ENCODE measurements around the gene IL25. TPM values are rescaled to one million over a fixed set of nuclear protein-coding genes. Genes with fewer than 3 reads are reported as not detected.
"Not testable (repeated sequence)": the region's sequence is repeated elsewhere in the genome, so short reads cannot be mapped to it uniquely, and the experiment has no call there.

Gene IL25
- polyA plus RNA-seq, 3 donors: not detected

GRCh38 chr14:23385244-23385641 lies 12.6 kb downstream of the IL25 start:
- no peak overlapping the region for H2AFZ ChIP-seq (ENCODE audit: insufficient read depth, low read depth, low read length, poor library complexity, severe bottlenecking)
- Mint-ChIP-seq H3K27me3 (ENCODE audit: low read depth in 3 of 3) (peaks cover 3 to 13% (median 13%) of the 10 kb centered on the region in 3 donors), H3K4me3 (no peak overlapping the region), H3K9me3 (peaks cover 0 to 1% (median 0%) of the 10 kb centered on the region in 7 donors), H3K4me1 (no peaks in the 10 kb centered on the region), H3K36me3 (no peaks in the 10 kb centered on the region), H3K27ac (no peak overlapping the region)
- H3K27ac ChIP-seq (ENCODE audit: low read depth in 1 of 2, low read length in 2 of 2): no peak overlapping the region
- no peak for TF ChIP-seq CTCF (IDR thresholded peaks at IDR 0.05)
- H3K36me3 ChIP-seq (replicated peaks in 1 of 2; ENCODE audit: control insufficient read depth in 1 of 2, insufficient read depth in 2 of 2, low read length in 2 of 2): no peaks in the 10 kb centered on the region
- H3K4me1 ChIP-seq (ENCODE audit: control insufficient read depth in 1 of 2, insufficient read depth in 2 of 2, low read length in 2 of 2): no peaks in the 10 kb centered on the region
- no peaks in the 10 kb centered on the region for H3K79me2 ChIP-seq (ENCODE audit: insufficient read depth, low read length)
- no peaks in the 10 kb centered on the region for H3K9me3 ChIP-seq (replicated peaks in 1 of 2; ENCODE audit: control insufficient read depth in 1 of 2, insufficient read depth in 1 of 2, low read length in 2 of 2)
- no peaks in the 10 kb centered on the region for H3K27me3 ChIP-seq (ENCODE audit: control insufficient read depth in 2 of 2, insufficient read depth in 2 of 2, low read length in 2 of 2)
- H3K9ac ChIP-seq (ENCODE audit: insufficient read depth, low read length, poor library complexity, severe bottlenecking): no peak overlapping the region
- intact Hi-C loops (cut with micrococcal nuclease): no loop called here
- no peaks in the 10 kb centered on the region for H4K20me1 ChIP-seq (ENCODE audit: insufficient read depth, low read length)
- no peak for DNase-seq
- WGBS (ENCODE audit: insufficient coverage): 100% methylated on average over 1 of the region's 2 CpGs
- no peak overlapping the region for H3K4me2 ChIP-seq (replicated peaks; ENCODE audit: extremely low read depth, low read length, poor library complexity, severe bottlenecking)
- H3K4me3 ChIP-seq (replicated peaks in 1 of 3; ENCODE audit: low read depth in 2 of 3, low read length in 3 of 3): no peak overlapping the region

- 97% methylated on average over 15 of the region's 18 CpGs for WGBS (ENCODE audit: insufficient coverage)
Observed at GRCh38 chr14:23385642-23386265, 13.1 kb downstream of the IL25 start.

GRCh38 chr14:23386266-23386657 lies 13.7 kb downstream of the IL25 start:
- H3K4me2 ChIP-seq (replicated peaks; ENCODE audit: extremely low read depth, low read length, poor library complexity, severe bottlenecking); H3K36me3 ChIP-seq (replicated peaks in 1 of 2; ENCODE audit: control insufficient read depth in 1 of 2, insufficient read depth in 2 of 2, low read length in 2 of 2); H3K9me3 Mint-ChIP-seq; H3K27ac Mint-ChIP-seq; H3K27ac ChIP-seq (ENCODE audit: low read depth in 1 of 2, low read length in 2 of 2); H3K36me3 Mint-ChIP-seq; H3K4me1 Mint-ChIP-seq; DNase-seq; H3K4me1 ChIP-seq (ENCODE audit: control insufficient read depth in 1 of 2, insufficient read depth in 2 of 2, low read length in 2 of 2); H4K20me1 ChIP-seq (ENCODE audit: insufficient read depth, low read length); H3K79me2 ChIP-seq (ENCODE audit: insufficient read depth, low read length); H3K27me3 ChIP-seq (ENCODE audit: control insufficient read depth in 2 of 2, insufficient read depth in 2 of 2, low read length in 2 of 2); H2AFZ ChIP-seq (ENCODE audit: insufficient read depth, low read depth, low read length, poor library complexity, severe bottlenecking); H3K4me3 ChIP-seq (replicated peaks in 1 of 3; ENCODE audit: low read depth in 2 of 3, low read length in 3 of 3); H3K9ac ChIP-seq (ENCODE audit: insufficient read depth, low read length, poor library complexity, severe bottlenecking); H3K9me3 ChIP-seq (replicated peaks in 1 of 2; ENCODE audit: control insufficient read depth in 1 of 2, insufficient read depth in 1 of 2, low read length in 2 of 2); intact Hi-C loops (cut with micrococcal nuclease); H3K4me3 Mint-ChIP-seq: not testable (repeated sequence)
- WGBS (ENCODE audit: insufficient coverage): 95% methylated on average over 7 of the region's 17 CpGs
- H3K27me3 Mint-ChIP-seq (ENCODE audit: low read depth in 3 of 3): peaks cover 3 to 13% (median 8%) of the 10 kb centered on the region in 3 donors

More at GRCh38 chr14:23385642-23386265, 13.1 kb downstream of the IL25 start:
- Histone ChIP-seq H3K4me3 (replicated peaks in 1 of 3; ENCODE audit: low read depth in 2 of 3, low read length in 3 of 3) (no peak overlapping the region), H3K9ac (ENCODE audit: insufficient read depth, low read length, poor library complexity, severe bottlenecking) (no peak overlapping the region), H3K4me2 (replicated peaks; ENCODE audit: extremely low read depth, low read length, poor library complexity, severe bottlenecking) (no peak overlapping the region), H3K4me1 (ENCODE audit: control insufficient read depth in 1 of 2, insufficient read depth in 2 of 2, low read length in 2 of 2) (no peaks in the 10 kb centered on the region), H3K27ac (ENCODE audit: low read depth in 1 of 2, low read length in 2 of 2) (no peak overlapping the region), H2AFZ (ENCODE audit: insufficient read depth, low read depth, low read length, poor library complexity, severe bottlenecking) (no peak overlapping the region), H4K20me1 (ENCODE audit: insufficient read depth, low read length) (no peaks in the 10 kb centered on the region), H3K27me3 (ENCODE audit: control insufficient read depth in 2 of 2, insufficient read depth in 2 of 2, low read length in 2 of 2) (no peaks in the 10 kb centered on the region), H3K79me2 (ENCODE audit: insufficient read depth, low read length) (no peaks in the 10 kb centered on the region), H3K36me3 (replicated peaks in 1 of 2; ENCODE audit: control insufficient read depth in 1 of 2, insufficient read depth in 2 of 2, low read length in 2 of 2) (no peaks in the 10 kb centered on the region), H3K9me3 (replicated peaks in 1 of 2; ENCODE audit: control insufficient read depth in 1 of 2, insufficient read depth in 1 of 2, low read length in 2 of 2) (no peaks in the 10 kb centered on the region)
- H3K27ac Mint-ChIP-seq: no peak overlapping the region
- intact Hi-C loops (cut with micrococcal nuclease): no loop called here
- TF ChIP-seq CTCF (IDR thresholded peaks at IDR 0.05): no peak
- no peaks in the 10 kb centered on the region for H3K4me1 Mint-ChIP-seq
- peaks cover 3 to 13% (median 12%) of the 10 kb centered on the region in 3 donors for H3K27me3 Mint-ChIP-seq (ENCODE audit: low read depth in 3 of 3)
- DNase-seq: no peak
- H3K4me3 Mint-ChIP-seq: no peak overlapping the region
- H3K36me3 Mint-ChIP-seq: no peaks in the 10 kb centered on the region
- H3K9me3 Mint-ChIP-seq: peaks cover 0 to 1% (median 0%) of the 10 kb centered on the region in 7 donors
